NCI-H82 treated with DMSO at 0.1 percent for 48 hours (cell line): ENCODE data around the gene SMG5.

Experiments
- DNase-seq: peaks from one replicate; lab custom pipeline; 2025; ENCODE audit not compliant: unreplicated experiment; lab: John Stamatoyannopoulos, UW

The SMG5 gene

GRCh38 chr1:156213644-156213966 is 69.0 kb downstream of the SMG5 start:
- no peak for DNase-seq

GRCh38 chr1:156212833-156213643 is 69.6 kb downstream of the SMG5 start, which contains the start of gene PMF1:
TSS of gene PMF1 (plus strand) at chr1:156213007. CDS start at chr1:156213016, 9 bp downstream.
- DNase-seq, result peak; percentile 93

- no peak for DNase-seq
Observed at GRCh38 chr1:156212130-156212529, 70.5 kb downstream of the SMG5 start.

GRCh38 chr1:156211243-156211642 is 71.4 kb downstream of the SMG5 start:
- DNase-seq, result no peak

- no peak for DNase-seq
Observed at GRCh38 chr1:156204686-156205085, 77.9 kb downstream of the SMG5 start.

GRCh38 chr1:156203331-156203730 is 79.3 kb downstream of the SMG5 start:
- no peak for DNase-seq

- no peak for DNase-seq
Observed at GRCh38 chr1:156200044-156200443, 82.6 kb downstream of the SMG5 start.
